Type B pancreatic cell (in vitro differentiated cells): ENCODE data around the gene RNF40. TPM values are rescaled to one million over a fixed set of nuclear protein-coding genes. Genes with fewer than 3 reads are reported as not detected.

Experiments
- DNase-seq: peaks from one replicate; pipeline ENCODE4 v3.0.0; 2021; ENCODE audit warnings: mixed read lengths; ENCODE audit not compliant: unreplicated experiment; ENCODE audit errors: extremely low spot score
- H3K27ac Mint-ChIP-seq: 2 replicates; pipeline ENCODE4 v1.8.0; 2021; ENCODE audit warnings: mild to moderate bottlenecking, mixed read lengths
- H3K27me3 Mint-ChIP-seq: 2 replicates; pipeline ENCODE4 v1.8.0; 2021; ENCODE audit warnings: mixed read lengths
- H3K36me3 Mint-ChIP-seq: 2 replicates; pipeline ENCODE4 v1.8.0; 2021; ENCODE audit warnings: mixed read lengths
- H3K4me1 Mint-ChIP-seq: one replicate; pipeline ENCODE4 v1.8.0; 2021; ENCODE audit warnings: mixed read lengths; ENCODE audit not compliant: unreplicated experiment
- H3K4me3 Mint-ChIP-seq: 2 replicates; pipeline ENCODE4 v1.8.0; 2021; ENCODE audit warnings: mild to moderate bottlenecking, mixed read lengths
- H3K9me3 Mint-ChIP-seq: 2 replicates; pipeline ENCODE4 v1.8.0; 2021; ENCODE audit warnings: mixed read lengths
- total RNA-seq: library from RNA; stranded (reverse); gene quantifications from 2 replicates; pipeline ENCODE4 v1.2.1, GENCODE V29; 2021; ENCODE audit warnings: low replicate concordance
- TF ChIP-seq, protein P1 (sequence below): fragments of 200-600 bp; sonication (generic); conservative IDR thresholded peaks from 2 replicates; pipeline ENCODE4 v1.5.0; 2021; ENCODE audit warnings: antibody characterized with exemption, mild to moderate bottlenecking

The RNF40 gene
- total RNA-seq, 1 donor from 2014 or later: 131 TPM

DNA sequence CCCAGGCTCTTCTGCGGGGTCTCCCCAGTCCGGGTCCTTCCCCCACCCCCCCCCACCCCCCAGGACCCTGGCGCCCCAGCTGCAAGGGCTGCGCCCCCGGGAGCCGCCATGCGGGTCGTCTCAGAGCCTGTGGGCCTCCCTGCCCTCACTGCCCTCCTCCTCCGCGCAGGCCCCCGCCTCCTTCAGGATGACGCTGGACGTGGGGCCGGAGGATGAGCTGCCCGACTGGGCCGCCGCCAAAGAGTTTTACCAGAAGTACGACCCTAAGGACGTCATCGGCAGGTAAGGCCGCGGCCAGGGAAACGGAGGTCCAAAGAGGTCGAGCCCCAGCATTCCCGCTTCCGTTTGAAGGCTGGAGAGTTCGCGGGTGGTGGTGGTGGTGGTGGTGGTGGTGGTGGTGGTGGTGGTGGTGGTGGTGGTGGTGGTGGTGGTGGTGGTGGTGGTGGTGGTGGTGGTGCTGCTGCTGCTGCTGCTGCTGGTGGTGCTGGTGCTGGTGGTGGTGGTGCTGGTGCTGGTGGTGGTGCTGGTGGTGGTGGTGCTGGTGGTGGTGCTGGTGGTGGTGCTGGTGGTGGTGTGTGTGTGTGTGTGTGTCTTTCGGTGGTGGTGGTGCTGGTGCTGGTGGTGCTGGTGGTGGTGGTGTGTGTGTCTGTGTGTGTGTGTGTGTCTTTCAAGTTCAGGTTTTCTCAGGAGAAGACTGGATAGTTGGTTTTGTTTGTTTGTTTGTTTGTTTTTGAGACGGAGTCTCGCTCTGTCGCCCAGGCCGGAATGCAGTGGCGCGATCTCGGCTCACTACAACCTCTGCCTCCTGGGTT is 13.3 kb upstream of the RNF40 start:
- Mint-ChIP-seq H3K27me3 (no peaks in the 10 kb centered on the region), H3K27ac (peak overlapping the region; percentile 77), H3K4me1 (no peaks in the 10 kb centered on the region), H3K4me3 (peak overlapping the region; percentile 94), H3K36me3 (peaks cover 10% of the 10 kb centered on the region), H3K9me3 (no peaks in the 10 kb centered on the region)
- DNase-seq: no peak
- TF ChIP-seq, protein P1, sequence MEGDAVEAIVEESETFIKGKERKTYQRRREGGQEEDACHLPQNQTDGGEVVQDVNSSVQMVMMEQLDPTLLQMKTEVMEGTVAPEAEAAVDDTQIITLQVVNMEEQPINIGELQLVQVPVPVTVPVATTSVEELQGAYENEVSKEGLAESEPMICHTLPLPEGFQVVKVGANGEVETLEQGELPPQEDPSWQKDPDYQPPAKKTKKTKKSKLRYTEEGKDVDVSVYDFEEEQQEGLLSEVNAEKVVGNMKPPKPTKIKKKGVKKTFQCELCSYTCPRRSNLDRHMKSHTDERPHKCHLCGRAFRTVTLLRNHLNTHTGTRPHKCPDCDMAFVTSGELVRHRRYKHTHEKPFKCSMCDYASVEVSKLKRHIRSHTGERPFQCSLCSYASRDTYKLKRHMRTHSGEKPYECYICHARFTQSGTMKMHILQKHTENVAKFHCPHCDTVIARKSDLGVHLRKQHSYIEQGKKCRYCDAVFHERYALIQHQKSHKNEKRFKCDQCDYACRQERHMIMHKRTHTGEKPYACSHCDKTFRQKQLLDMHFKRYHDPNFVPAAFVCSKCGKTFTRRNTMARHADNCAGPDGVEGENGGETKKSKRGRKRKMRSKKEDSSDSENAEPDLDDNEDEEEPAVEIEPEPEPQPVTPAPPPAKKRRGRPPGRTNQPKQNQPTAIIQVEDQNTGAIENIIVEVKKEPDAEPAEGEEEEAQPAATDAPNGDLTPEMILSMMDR: no peak

DNA sequence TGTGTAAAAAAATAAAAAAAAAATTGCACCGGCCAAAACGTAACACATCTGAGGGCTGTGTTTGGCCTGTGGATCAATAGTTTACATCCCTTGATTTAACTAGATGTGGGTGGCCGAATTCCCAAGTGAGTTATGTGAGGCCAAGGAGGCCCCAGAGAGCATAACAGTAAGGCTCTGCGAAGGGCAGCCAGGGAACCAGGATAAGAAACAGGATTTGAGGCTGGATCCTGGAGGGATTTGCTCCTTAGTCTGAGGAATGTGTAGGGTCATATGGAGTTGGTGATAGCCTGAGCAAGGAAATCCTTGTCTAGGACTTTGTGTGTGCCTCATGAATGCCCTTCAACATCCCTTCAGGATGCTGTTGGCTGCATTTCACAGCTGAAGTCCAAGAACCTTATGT is 11.9 kb upstream of the RNF40 start:
- no peak for DNase-seq
- H3K4me1 Mint-ChIP-seq: no peaks in the 10 kb centered on the region
- H3K36me3 Mint-ChIP-seq: peaks cover 6% of the 10 kb centered on the region
- peak overlapping the region; percentile 94 for H3K4me3 Mint-ChIP-seq
- no peaks in the 10 kb centered on the region for H3K27me3 Mint-ChIP-seq
- H3K9me3 Mint-ChIP-seq: no peaks in the 10 kb centered on the region
- TF ChIP-seq, protein P1: no peak
- H3K27ac Mint-ChIP-seq: no peak overlapping the region

DNA sequence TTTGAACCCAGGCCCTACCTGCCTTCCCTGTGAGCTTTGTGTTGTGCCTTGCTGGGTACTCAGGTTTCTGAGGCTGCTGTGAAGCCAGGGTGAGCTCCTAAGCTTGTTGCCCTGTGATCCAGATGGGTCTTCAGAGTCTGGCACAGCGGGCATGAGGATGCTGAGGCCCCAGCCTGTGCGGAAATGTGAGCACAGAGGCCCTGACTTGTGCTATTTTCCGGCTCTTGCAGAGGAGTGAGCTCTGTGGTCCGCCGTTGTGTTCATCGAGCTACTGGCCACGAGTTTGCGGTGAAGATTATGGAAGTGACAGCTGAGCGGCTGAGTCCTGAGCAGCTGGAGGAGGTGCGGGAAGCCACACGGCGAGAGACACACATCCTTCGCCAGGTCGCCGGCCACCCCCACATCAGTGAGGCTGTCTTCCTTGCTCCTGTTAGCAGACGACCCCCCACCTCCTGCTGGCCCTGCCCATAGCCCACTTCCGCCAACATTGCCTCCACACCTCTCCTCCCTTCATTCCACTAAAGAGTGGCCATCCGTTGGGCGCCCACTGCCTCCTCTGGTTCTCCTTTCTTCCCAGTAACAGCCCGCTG is 11.2 kb upstream of the RNF40 start:
- Mint-ChIP-seq H3K27ac (peak overlapping the region; percentile 53), H3K4me3 (peak overlapping the region; percentile 94), H3K36me3 (peaks cover 8% of the 10 kb centered on the region), H3K9me3 (no peaks in the 10 kb centered on the region), H3K27me3 (no peaks in the 10 kb centered on the region), H3K4me1 (no peaks in the 10 kb centered on the region)
- TF ChIP-seq, protein P1: no peak
- no peak for DNase-seq

DNA sequence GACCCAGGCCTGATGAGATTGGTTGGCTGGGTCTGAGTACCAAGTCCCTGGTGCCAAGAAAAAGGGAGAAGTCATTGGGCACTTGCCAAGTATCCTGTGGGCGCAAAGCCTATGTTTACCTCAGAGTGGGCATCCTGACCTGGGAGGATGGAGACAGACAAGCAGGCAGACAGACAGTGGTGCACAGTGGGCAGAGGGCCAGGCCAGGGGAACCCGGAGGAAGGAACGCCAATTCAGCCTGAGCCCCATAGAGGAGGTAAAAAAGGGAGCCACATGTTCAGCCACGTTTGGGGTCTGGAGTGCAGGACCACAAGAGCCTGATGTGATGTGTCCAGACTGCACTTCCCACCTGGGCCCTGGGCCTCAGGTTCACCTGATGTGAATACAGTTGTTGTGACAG is 8.5 kb upstream of the RNF40 start:
- TF ChIP-seq, protein P1: no peak
- no peaks in the 10 kb centered on the region for H3K27me3 Mint-ChIP-seq
- no peaks in the 10 kb centered on the region for H3K9me3 Mint-ChIP-seq
- peaks cover 8% of the 10 kb centered on the region for H3K36me3 Mint-ChIP-seq
- DNase-seq: no peak
- H3K27ac Mint-ChIP-seq: no peak overlapping the region
- H3K4me1 Mint-ChIP-seq: no peaks in the 10 kb centered on the region
- no peak overlapping the region for H3K4me3 Mint-ChIP-seq

DNA sequence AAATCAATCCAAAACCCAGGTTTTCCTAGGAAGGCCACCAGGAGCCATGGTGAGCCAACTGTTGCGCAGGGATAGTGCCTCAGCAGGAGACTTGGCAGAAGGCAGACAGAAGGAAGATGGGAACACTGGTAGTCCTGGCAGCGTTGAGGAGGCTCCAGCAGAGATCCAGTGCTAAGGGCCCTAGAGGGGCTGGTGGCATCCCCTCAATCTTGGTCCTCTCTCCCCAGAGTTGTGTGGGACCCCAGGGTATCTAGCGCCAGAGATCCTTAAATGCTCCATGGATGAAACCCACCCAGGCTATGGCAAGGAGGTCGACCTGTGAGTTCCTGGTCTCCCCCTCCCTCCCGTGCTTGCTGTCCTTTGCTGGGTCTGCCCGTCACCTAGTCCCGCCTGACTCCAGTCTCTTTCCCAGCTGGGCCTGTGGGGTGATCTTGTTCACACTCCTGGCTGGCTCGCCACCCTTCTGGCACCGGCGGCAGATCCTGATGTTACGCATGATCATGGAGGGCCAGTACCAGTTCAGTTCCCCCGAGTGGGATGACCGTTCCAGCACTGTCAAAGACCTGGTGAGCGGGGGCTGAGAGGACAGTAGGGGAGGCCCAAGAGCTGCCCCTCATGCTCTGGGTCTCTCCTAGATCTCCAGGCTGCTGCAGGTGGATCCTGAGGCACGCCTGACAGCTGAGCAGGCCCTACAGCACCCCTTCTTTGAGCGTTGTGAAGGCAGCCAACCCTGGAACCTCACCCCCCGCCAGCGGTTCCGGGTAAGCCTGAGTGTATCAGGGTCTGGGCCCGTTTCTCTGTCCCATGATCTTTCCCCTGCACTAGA is 6.0 kb upstream of the RNF40 start:
- Mint-ChIP-seq H3K27me3 (no peaks in the 10 kb centered on the region), H3K4me1 (peaks cover 8% of the 10 kb centered on the region), H3K4me3 (no peak overlapping the region)

More for the DNA sequence above, 6.0 kb upstream of the RNF40 start:
- peaks cover 8% of the 10 kb centered on the region for H3K36me3 Mint-ChIP-seq
- no peaks in the 10 kb centered on the region for H3K9me3 Mint-ChIP-seq
- H3K27ac Mint-ChIP-seq: no peak overlapping the region
- no peak for DNase-seq
- TF ChIP-seq, protein P1: no peak
